Liver (tissue), 3 donors: ENCODE measurements around the gene RBM38.

Experiments
- EGR1 ChIP-seq, 2 donors: IDR thresholded peaks; 2 replicates each; pipeline ENCODE4 v1.6.1; 2016 to 2018; ENCODE audit warnings: antibody characterized with exemption in 2 of 2, low read depth in 2 of 2
- FOXA1 ChIP-seq: IDR thresholded peaks from 2 replicates; pipeline ENCODE4 v1.6.1; 2016; ENCODE audit warnings: antibody characterized with exemption
- MAX ChIP-seq: IDR thresholded peaks from 2 replicates; pipeline ENCODE4 v1.6.1; 2016; ENCODE audit warnings: antibody characterized with exemption
- RAD21 ChIP-seq, 2 donors: IDR thresholded peaks; 2 replicates each; pipeline ENCODE4 v1.6.1; 2016; ENCODE audit warnings: antibody characterized with exemption in 2 of 2, mild to moderate bottlenecking in 2 of 2
- RXRA ChIP-seq, 2 donors: IDR thresholded peaks; 2 replicates each; pipeline ENCODE4 v1.6.1; 2017 to 2018; ENCODE audit warnings: antibody characterized with exemption in 2 of 2, mild to moderate bottlenecking in 1 of 2
- TF ChIP-seq, protein P1 (sequence below): IDR thresholded peaks from 2 replicates; pipeline ENCODE4 v1.6.1; 2016; ENCODE audit warnings: antibody characterized with exemption, mild to moderate bottlenecking
- TF ChIP-seq, protein P2 (sequence below): fragments of 150-350 bp; IDR thresholded peaks from 2 replicates; pipeline ENCODE4 v1.5.1; 2017; ENCODE audit warnings: improper control_type of control experiment, low read depth, low read length; ENCODE audit not compliant: missing input control
- donor health status: healthy.
- donor health status: healthy.

GRCh38 chr20:57434390-57434700, 43.1 kb downstream of the RBM38 start:
- TF ChIP-seq, protein P1, sequence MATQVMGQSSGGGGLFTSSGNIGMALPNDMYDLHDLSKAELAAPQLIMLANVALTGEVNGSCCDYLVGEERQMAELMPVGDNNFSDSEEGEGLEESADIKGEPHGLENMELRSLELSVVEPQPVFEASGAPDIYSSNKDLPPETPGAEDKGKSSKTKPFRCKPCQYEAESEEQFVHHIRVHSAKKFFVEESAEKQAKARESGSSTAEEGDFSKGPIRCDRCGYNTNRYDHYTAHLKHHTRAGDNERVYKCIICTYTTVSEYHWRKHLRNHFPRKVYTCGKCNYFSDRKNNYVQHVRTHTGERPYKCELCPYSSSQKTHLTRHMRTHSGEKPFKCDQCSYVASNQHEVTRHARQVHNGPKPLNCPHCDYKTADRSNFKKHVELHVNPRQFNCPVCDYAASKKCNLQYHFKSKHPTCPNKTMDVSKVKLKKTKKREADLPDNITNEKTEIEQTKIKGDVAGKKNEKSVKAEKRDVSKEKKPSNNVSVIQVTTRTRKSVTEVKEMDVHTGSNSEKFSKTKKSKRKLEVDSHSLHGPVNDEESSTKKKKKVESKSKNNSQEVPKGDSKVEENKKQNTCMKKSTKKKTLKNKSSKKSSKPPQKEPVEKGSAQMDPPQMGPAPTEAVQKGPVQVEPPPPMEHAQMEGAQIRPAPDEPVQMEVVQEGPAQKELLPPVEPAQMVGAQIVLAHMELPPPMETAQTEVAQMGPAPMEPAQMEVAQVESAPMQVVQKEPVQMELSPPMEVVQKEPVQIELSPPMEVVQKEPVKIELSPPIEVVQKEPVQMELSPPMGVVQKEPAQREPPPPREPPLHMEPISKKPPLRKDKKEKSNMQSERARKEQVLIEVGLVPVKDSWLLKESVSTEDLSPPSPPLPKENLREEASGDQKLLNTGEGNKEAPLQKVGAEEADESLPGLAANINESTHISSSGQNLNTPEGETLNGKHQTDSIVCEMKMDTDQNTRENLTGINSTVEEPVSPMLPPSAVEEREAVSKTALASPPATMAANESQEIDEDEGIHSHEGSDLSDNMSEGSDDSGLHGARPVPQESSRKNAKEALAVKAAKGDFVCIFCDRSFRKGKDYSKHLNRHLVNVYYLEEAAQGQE, result no peak
- no peak for TF ChIP-seq RXRA (IDR thresholded peaks at IDR 0.05)
- TF ChIP-seq, protein P2, sequence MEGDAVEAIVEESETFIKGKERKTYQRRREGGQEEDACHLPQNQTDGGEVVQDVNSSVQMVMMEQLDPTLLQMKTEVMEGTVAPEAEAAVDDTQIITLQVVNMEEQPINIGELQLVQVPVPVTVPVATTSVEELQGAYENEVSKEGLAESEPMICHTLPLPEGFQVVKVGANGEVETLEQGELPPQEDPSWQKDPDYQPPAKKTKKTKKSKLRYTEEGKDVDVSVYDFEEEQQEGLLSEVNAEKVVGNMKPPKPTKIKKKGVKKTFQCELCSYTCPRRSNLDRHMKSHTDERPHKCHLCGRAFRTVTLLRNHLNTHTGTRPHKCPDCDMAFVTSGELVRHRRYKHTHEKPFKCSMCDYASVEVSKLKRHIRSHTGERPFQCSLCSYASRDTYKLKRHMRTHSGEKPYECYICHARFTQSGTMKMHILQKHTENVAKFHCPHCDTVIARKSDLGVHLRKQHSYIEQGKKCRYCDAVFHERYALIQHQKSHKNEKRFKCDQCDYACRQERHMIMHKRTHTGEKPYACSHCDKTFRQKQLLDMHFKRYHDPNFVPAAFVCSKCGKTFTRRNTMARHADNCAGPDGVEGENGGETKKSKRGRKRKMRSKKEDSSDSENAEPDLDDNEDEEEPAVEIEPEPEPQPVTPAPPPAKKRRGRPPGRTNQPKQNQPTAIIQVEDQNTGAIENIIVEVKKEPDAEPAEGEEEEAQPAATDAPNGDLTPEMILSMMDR, result no peak
- TF ChIP-seq FOXA1, result no peak
- TF ChIP-seq RAD21 (IDR thresholded peaks at IDR 0.05), result no peak
- TF ChIP-seq EGR1 (IDR thresholded peaks at IDR 0.05; ENCODE audit: low read depth in 2 of 2), result no peak
- no peak for TF ChIP-seq MAX
